Osteoblast (primary cell): ENCODE data around the gene NAT9. TPM values are rescaled to one million over a fixed set of nuclear protein-coding genes. Genes with fewer than 3 reads are reported as not detected.

Experiments
- DNase-seq: peaks from one replicate; pipeline ENCODE4 v3.0.0; 2011; ENCODE audit warnings: low spot score, mixed read lengths; ENCODE audit not compliant: insufficient read length; ENCODE audit errors: missing footprints
- H2AFZ ChIP-seq: 2 replicates; pipeline ENCODE4 v1.6.0; 2011; ENCODE audit warnings: mild to moderate bottlenecking, low read length
- H3K27ac ChIP-seq: 2 replicates; pipeline ENCODE4 v1.5.1; 2011; ENCODE audit warnings: mild to moderate bottlenecking, low read depth, low read length, moderate library complexity
- H3K27me3 ChIP-seq: 2 replicates; pipeline ENCODE4 v1.6.0; 2012; ENCODE audit warnings: mild to moderate bottlenecking, control low read depth, inconsistent platforms, low read length, moderate library complexity; ENCODE audit not compliant: insufficient read depth
- H3K36me3 ChIP-seq: 2 replicates; pipeline ENCODE4 v1.5.1; 2011; ENCODE audit warnings: mild to moderate bottlenecking, low read length, control low read depth, moderate library complexity; ENCODE audit not compliant: insufficient read depth
- H3K4me1 ChIP-seq: 2 replicates; pipeline ENCODE4 v1.5.1; 2011; ENCODE audit warnings: mild to moderate bottlenecking, low read length, control low read depth, moderate library complexity; ENCODE audit not compliant: insufficient read depth
- H3K4me2 ChIP-seq: 2 replicates; pipeline ENCODE4 v1.6.0; 2011; ENCODE audit warnings: mild to moderate bottlenecking, low read length; ENCODE audit not compliant: insufficient read depth
- H3K4me3 ChIP-seq: fragments of 200-600 bp; sonication (generic); 3 replicates; pipeline ENCODE4 v1.5.1; 2012; ENCODE audit warnings: mild to moderate bottlenecking, low read length, inconsistent platforms; ENCODE audit not compliant: insufficient read depth
- H3K79me2 ChIP-seq: 2 replicates; pipeline ENCODE4 v1.6.0; 2012; ENCODE audit warnings: mild to moderate bottlenecking, low read length, control low read depth, inconsistent platforms; ENCODE audit not compliant: insufficient read depth
- H3K9me3 ChIP-seq: 2 replicates; pipeline ENCODE4 v1.5.1; 2011; ENCODE audit warnings: low read depth, low read length, control low read depth
- H4K20me1 ChIP-seq: 2 replicates; pipeline ENCODE4 v1.6.0; 2012; ENCODE audit warnings: mild to moderate bottlenecking, low read length, control low read depth; ENCODE audit not compliant: insufficient read depth
- total RNA-seq: library from RNA; depleted of rRNA; stranded (reverse); fragments of >200 nt; gene quantifications from 2 replicates; pipeline ENCODE4 v1.2.3, GENCODE V29; 2012
- TF ChIP-seq, protein P1 (sequence below): IDR thresholded peaks from 2 replicates; pipeline ENCODE4 v1.5.1; 2011; ENCODE audit warnings: mild to moderate bottlenecking, low read depth, low read length, moderate library complexity; ENCODE audit errors: extremely low read depth

The NAT9 gene
- total RNA-seq, 1 donor: 35.1 TPM

DNA sequence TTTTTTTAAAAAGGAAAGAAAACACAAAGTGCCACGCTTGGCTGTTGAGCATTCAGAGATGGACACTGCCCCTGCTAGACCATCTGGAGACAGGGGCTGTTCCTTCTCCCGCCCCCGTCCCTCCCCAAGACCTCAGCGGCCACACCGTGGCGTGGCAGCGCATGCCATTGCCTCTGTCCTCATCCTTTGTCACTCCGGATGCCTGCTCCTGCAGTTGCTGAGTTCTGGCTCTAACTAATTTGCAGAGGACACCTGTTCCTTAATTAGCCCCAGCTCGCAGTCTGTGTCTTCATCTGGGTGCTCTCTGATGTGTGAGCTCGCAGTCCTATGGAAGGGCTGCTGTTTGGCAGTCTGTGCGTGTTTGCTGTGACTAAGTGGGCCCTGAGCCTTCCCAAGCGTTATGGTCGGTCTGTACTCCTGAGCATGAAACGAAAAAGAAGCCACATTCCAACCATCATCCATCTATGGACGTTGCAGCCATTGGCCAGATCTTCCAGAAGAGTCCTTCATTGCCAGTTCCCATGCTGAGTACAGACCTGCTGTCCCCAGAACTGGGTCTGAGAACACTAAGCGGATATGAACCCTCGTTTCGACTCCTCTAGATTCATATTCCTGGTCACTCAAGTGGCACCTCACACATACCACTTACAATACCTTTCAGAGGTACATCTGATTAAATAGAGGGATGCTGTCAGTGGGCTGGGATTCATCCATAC, 40.9 kb upstream of the NAT9 start:
- H3K79me2 ChIP-seq: no peaks in the 10 kb centered on the region
- TF ChIP-seq, protein P1, sequence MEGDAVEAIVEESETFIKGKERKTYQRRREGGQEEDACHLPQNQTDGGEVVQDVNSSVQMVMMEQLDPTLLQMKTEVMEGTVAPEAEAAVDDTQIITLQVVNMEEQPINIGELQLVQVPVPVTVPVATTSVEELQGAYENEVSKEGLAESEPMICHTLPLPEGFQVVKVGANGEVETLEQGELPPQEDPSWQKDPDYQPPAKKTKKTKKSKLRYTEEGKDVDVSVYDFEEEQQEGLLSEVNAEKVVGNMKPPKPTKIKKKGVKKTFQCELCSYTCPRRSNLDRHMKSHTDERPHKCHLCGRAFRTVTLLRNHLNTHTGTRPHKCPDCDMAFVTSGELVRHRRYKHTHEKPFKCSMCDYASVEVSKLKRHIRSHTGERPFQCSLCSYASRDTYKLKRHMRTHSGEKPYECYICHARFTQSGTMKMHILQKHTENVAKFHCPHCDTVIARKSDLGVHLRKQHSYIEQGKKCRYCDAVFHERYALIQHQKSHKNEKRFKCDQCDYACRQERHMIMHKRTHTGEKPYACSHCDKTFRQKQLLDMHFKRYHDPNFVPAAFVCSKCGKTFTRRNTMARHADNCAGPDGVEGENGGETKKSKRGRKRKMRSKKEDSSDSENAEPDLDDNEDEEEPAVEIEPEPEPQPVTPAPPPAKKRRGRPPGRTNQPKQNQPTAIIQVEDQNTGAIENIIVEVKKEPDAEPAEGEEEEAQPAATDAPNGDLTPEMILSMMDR: no peak
- DNase-seq: no peak
- no peaks in the 10 kb centered on the region for H3K27me3 ChIP-seq
- H3K27ac ChIP-seq: no peak overlapping the region
- H4K20me1 ChIP-seq: peaks cover 12% of the 10 kb centered on the region
- H3K4me2 ChIP-seq: no peak overlapping the region
- no peaks in the 10 kb centered on the region for H3K9me3 ChIP-seq
- no peak overlapping the region for H2AFZ ChIP-seq
- peaks cover 8% of the 10 kb centered on the region for H3K36me3 ChIP-seq
- H3K4me3 ChIP-seq: no peak overlapping the region
- H3K4me1 ChIP-seq: no peaks in the 10 kb centered on the region

DNA sequence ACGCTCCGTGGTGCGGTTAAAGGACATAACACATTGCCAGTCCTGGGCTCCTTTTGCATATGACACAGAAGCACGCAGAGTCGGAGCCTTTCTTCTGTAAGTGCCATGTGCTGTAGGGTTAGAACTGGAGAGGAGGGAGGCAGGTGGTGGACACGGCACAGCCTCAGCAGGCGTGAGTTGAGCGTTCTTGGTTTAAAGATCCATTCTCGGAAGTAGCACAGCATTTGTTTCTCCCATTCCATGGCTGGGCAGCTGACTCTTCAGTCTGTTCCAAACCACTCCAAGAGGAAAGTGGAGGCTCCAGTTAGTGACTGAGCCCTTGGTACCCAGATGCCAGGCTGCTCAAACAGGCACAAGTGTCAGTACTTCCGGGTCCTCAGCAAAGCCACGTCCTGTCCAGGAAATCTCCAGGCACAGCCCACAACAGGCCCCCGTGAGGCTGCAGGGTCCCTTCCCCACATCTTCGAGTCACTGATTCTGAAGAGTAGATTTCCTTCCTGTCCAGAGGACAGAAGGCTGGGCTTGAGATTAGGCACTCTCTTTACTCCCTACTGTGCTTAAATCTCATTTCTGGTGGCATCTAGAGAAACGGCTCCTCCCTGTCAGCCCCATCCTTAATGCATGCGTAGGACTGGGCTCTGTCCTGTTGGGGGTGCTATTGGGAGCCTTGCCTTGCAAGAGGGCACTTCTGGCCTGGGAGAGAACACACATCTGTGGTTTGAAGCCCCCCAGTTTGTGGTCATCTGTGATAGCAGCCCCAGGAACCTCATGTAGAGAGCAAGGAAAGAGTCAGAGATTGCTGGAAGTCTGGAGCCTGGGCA, 39.6 kb upstream of the NAT9 start:
- H3K4me3 ChIP-seq: no peak overlapping the region
- H2AFZ ChIP-seq: no peak overlapping the region
- H3K27me3 ChIP-seq: no peaks in the 10 kb centered on the region
- no peaks in the 10 kb centered on the region for H3K4me1 ChIP-seq
- H3K27ac ChIP-seq: no peak overlapping the region
- H4K20me1 ChIP-seq: peaks cover 12% of the 10 kb centered on the region
- no peak overlapping the region for H3K4me2 ChIP-seq
- peaks cover 6% of the 10 kb centered on the region for H3K36me3 ChIP-seq
- TF ChIP-seq, protein P1: peak; percentile 25
- DNase-seq: no peak
- H3K9me3 ChIP-seq: no peaks in the 10 kb centered on the region
- H3K79me2 ChIP-seq: no peaks in the 10 kb centered on the region

DNA sequence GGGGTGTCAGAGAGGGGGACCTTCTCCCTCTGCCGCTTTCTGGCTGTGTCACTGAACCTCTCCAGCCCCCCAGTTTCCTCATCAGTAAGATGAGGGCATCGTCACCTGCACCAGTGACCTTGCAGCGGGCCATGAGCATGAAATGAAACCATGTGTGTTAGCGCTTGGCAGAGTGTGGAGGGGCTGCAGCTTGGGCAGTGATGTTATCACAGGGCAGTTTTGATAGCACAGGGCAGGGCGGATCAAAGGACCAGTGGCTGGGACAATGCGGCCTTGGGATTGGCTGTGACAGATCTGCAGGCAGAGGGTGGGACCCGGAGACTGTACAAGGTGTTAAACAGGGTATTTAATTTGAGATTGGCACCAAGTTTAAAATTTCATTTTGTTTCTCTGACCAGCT, 38.9 kb upstream of the NAT9 start:
- Histone ChIP-seq H3K27ac (no peak overlapping the region), H3K27me3 (no peaks in the 10 kb centered on the region), H4K20me1 (peaks cover 12% of the 10 kb centered on the region), H2AFZ (no peak overlapping the region), H3K4me1 (no peaks in the 10 kb centered on the region), H3K4me2 (no peak overlapping the region), H3K4me3 (no peak overlapping the region), H3K9me3 (no peaks in the 10 kb centered on the region), H3K36me3 (peaks cover 3% of the 10 kb centered on the region), H3K79me2 (no peaks in the 10 kb centered on the region)
- no peak for DNase-seq
- TF ChIP-seq, protein P1: no peak

DNA sequence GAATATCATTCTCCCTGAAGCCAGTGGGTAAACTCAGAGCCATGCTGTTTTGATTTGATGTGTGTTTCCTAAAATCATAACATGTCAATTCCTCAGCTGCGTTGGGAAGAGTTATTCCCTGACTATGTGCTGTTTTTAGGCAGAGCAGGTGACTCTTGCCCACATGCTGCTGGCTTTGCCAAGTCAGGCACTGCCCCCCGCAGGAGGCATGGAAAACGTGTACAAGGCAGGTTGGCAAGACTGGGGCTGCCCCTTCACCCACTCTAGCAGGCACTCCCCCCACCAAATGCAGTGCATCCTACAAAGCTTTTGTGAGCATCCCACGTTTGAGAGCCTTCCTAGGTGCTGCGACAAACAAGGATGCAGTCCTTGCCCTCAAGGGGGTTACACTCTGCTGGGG, 38.3 kb upstream of the NAT9 start:
- no peak overlapping the region for H2AFZ ChIP-seq
- H3K36me3 ChIP-seq: peaks cover 3% of the 10 kb centered on the region
- no peaks in the 10 kb centered on the region for H3K4me1 ChIP-seq
- H3K27ac ChIP-seq: no peak overlapping the region
- TF ChIP-seq, protein P1: peak; percentile 10
- peaks cover 12% of the 10 kb centered on the region for H4K20me1 ChIP-seq
- no peak overlapping the region for H3K4me2 ChIP-seq
- DNase-seq: no peak
- H3K9me3 ChIP-seq: no peaks in the 10 kb centered on the region
- H3K4me3 ChIP-seq: no peak overlapping the region
- H3K79me2 ChIP-seq: no peaks in the 10 kb centered on the region
- no peaks in the 10 kb centered on the region for H3K27me3 ChIP-seq
